NT2/D1 (cell line): Measurements from ENCODE around the gene LIPG.

Source experiments
- SUZ12 ChIP-seq: IDR thresholded peaks from 2 replicates; pipeline ENCODE4 v1.6.1; 2011; ENCODE audit not compliant: insufficient read length, insufficient read depth; ENCODE audit errors: extremely low read depth
- YY1 ChIP-seq: IDR thresholded peaks from 2 replicates; pipeline ENCODE4 v1.6.1; 2011; ENCODE audit not compliant: insufficient read length, insufficient read depth
- ZNF274 ChIP-seq: IDR thresholded peaks from 2 replicates; pipeline ENCODE4 v1.6.1; 2011; ENCODE audit warnings: mild to moderate bottlenecking, low read depth, low read length

DNA sequence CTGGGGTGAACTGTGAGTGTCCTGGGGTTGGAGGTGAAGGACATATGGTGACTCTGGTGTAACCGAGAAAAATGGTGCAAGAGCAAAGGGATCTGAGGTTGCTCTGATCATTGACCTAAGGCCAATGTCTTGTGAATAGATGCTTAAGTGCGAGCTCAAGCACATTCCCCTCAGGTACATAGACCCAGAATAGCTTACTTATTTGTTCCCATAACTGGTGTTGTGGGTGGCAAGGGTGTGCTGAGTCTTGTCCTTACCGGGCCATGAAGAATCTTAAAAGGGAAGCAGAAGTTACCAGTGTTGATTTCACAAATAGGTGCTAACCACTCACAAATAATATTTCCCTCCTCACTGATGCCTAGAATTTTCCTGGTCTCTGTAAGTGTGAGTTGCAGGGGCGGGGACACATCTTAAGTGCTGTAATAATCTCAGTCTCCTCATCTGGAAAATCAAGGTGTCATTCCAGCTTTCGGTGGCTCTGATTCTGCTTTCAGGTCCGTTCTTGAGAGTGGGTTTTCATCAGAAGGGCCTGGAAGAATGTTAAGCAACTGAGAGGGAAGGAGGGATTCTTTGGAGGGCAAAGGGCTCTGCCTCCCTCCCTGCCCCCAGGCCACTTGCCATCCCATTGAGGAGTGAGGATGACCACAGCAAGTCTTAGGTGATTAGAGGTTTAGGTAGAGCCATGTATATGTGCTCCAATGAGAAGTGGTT lies 54.9 kb downstream of the LIPG start:
- TF ChIP-seq YY1 (no peak), SUZ12 (no peak), ZNF274 (no peak)
